ENCODE results near the gene MAP2.

The MAP2 gene

DNA sequence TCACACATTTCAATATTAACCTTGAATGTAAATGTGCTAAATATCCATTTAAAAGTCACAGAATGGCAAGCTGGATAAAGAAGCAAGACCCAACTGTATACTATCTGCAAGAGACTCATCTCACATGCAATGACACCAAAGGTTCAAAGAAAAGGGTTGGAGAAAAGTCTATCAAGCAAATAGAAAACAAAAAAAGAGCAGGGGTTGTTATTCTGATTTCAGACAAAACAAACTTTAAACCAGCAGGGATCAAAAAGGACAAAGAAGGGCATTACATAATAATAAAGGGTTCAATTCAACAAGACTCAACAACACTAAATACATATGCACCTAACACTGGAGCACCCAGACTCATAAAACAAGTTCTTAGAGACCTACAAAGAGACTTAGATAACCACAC lies 333.3 kb downstream of the MAP2 start:
- Histone ChIP-seq H3K9ac (no peak overlapping the region), H3K4me1 (ENCODE audit: low read depth, poor library complexity, severe bottlenecking) (no peaks in the 10 kb centered on the region), H4K20me1 (ENCODE audit: insufficient read depth) (no peaks in the 10 kb centered on the region), H3K27me3 (ENCODE audit: insufficient read depth, low read depth) (no peaks in the 10 kb centered on the region), H3K4me2 (no peak overlapping the region), H3K36me3 (ENCODE audit: insufficient read depth) (no peaks in the 10 kb centered on the region), H3K27ac (no peak overlapping the region), H3K79me2 (ENCODE audit: insufficient read depth, low read depth) (no peaks in the 10 kb centered on the region), H2AFZ (ENCODE audit: low read depth) (no peak overlapping the region), H3K4me3 (IDR thresholded peaks at IDR 0.05; ENCODE audit: insufficient read depth, low read depth, low read length) (no peak overlapping the region)
- TF ChIP-seq CTCF (conservative IDR thresholded peaks at IDR 0.05; ENCODE audit: low read depth, low read length): no peak

- Histone ChIP-seq H2AFZ (ENCODE audit: low read depth) (no peak overlapping the region), H3K4me3 (IDR thresholded peaks at IDR 0.05; ENCODE audit: insufficient read depth, low read depth, low read length) (no peak overlapping the region), H4K20me1 (ENCODE audit: insufficient read depth) (no peaks in the 10 kb centered on the region), H3K27me3 (ENCODE audit: insufficient read depth, low read depth) (no peaks in the 10 kb centered on the region), H3K27ac (no peak overlapping the region), H3K79me2 (ENCODE audit: insufficient read depth, low read depth) (no peaks in the 10 kb centered on the region), H3K4me1 (ENCODE audit: low read depth, poor library complexity, severe bottlenecking) (no peaks in the 10 kb centered on the region), H3K36me3 (ENCODE audit: insufficient read depth) (no peaks in the 10 kb centered on the region), H3K9ac (no peak overlapping the region), H3K4me2 (no peak overlapping the region)
- TF ChIP-seq CTCF (conservative IDR thresholded peaks at IDR 0.05; ENCODE audit: low read depth, low read length): no peak
These were observed 337.7 kb downstream of the MAP2 start for GRCh38 chr2:209761566-209761965.

DNA sequence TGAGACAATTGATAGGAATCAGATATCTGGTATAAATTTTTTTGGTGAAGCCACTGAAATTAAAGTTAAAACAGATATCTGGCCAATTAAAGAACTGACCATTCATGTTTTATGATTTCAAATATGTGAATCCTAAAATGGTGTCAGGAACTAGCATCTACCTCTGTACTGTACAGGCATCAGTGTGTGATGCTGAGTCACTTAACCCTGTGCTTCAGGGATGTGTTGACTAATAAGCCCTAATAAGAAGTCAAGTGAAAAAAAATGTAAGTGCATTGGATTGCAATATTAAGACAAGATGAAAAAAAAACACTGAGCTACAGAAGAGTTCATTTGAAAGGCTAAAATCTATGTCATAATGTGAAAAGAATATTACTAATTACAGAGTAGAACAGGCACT lies 338.7 kb downstream of the MAP2 start:
- Histone ChIP-seq H4K20me1 (ENCODE audit: insufficient read depth) (no peaks in the 10 kb centered on the region), H3K4me1 (ENCODE audit: low read depth, poor library complexity, severe bottlenecking) (no peaks in the 10 kb centered on the region), H3K9ac (no peak overlapping the region), H3K4me2 (no peak overlapping the region), H3K27me3 (ENCODE audit: insufficient read depth, low read depth) (no peaks in the 10 kb centered on the region), H2AFZ (ENCODE audit: low read depth) (no peak overlapping the region), H3K36me3 (ENCODE audit: insufficient read depth) (no peaks in the 10 kb centered on the region), H3K79me2 (ENCODE audit: insufficient read depth, low read depth) (no peaks in the 10 kb centered on the region), H3K27ac (no peak overlapping the region), H3K4me3 (IDR thresholded peaks at IDR 0.05; ENCODE audit: insufficient read depth, low read depth, low read length) (no peak overlapping the region)
- no peak for TF ChIP-seq CTCF (conservative IDR thresholded peaks at IDR 0.05; ENCODE audit: low read depth, low read length)

DNA sequence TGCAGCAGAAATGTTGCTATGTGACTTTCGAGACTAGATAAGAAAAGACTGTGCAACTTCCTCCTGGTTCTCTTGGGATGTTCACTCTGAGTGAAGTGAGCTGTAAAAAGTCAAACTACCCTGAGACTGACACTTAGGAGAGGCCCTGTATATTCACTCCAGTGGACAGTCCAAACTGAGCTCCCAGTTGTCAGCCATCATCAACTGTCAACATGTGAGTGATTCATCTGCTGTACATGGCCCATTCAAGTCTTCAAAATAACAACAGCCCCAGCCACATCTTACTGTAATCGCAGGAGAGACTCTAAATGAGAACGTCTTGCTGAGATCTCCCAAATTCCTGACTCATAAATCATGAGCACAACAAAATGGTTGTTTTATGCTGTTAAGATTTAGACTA lies 339.3 kb downstream of the MAP2 start:
- TF ChIP-seq CTCF (conservative IDR thresholded peaks at IDR 0.05; ENCODE audit: low read depth, low read length): no peak

GRCh38 chr2:209766613-209767012 lies 342.8 kb downstream of the MAP2 start:
- H3K9ac ChIP-seq: no peak overlapping the region
- no peaks in the 10 kb centered on the region for H3K4me1 ChIP-seq (ENCODE audit: low read depth, poor library complexity, severe bottlenecking)
- no peak overlapping the region for H2AFZ ChIP-seq (ENCODE audit: low read depth)
- no peak overlapping the region for H3K4me3 ChIP-seq (IDR thresholded peaks at IDR 0.05; ENCODE audit: insufficient read depth, low read depth, low read length)
- H3K79me2 ChIP-seq (ENCODE audit: insufficient read depth, low read depth): no peaks in the 10 kb centered on the region
- no peak overlapping the region for H3K4me2 ChIP-seq
- no peaks in the 10 kb centered on the region for H3K27me3 ChIP-seq (ENCODE audit: insufficient read depth, low read depth)
- TF ChIP-seq CTCF (conservative IDR thresholded peaks at IDR 0.05; ENCODE audit: low read depth, low read length): no peak
- no peaks in the 10 kb centered on the region for H4K20me1 ChIP-seq (ENCODE audit: insufficient read depth)
- H3K27ac ChIP-seq: no peak overlapping the region
- no peaks in the 10 kb centered on the region for H3K36me3 ChIP-seq (ENCODE audit: insufficient read depth)

More for the DNA sequence above, 339.3 kb downstream of the MAP2 start:
- Histone ChIP-seq H3K4me3 (IDR thresholded peaks at IDR 0.05; ENCODE audit: insufficient read depth, low read depth, low read length) (no peak overlapping the region), H2AFZ (ENCODE audit: low read depth) (no peak overlapping the region), H3K27me3 (ENCODE audit: insufficient read depth, low read depth) (no peaks in the 10 kb centered on the region), H3K79me2 (ENCODE audit: insufficient read depth, low read depth) (no peaks in the 10 kb centered on the region), H3K4me1 (ENCODE audit: low read depth, poor library complexity, severe bottlenecking) (no peaks in the 10 kb centered on the region), H3K36me3 (ENCODE audit: insufficient read depth) (no peaks in the 10 kb centered on the region), H3K4me2 (no peak overlapping the region), H4K20me1 (ENCODE audit: insufficient read depth) (no peaks in the 10 kb centered on the region), H3K27ac (no peak overlapping the region), H3K9ac (no peak overlapping the region)

Data from KMS-11 (cell line).